ELR (cell line): ENCODE measurements around the gene HOXA9.

ENCODE experiments used
- DNase-seq: peaks from one replicate; pipeline ENCODE4 v3.0.0-alpha.2; 2015; ENCODE audit warnings: low read depth

HOXA9 gene

GRCh38 chr7:27126596-27127327 lies 38.6 kb downstream of the HOXA9 start:
- DNase-seq = no peak

- no peak for DNase-seq
Observed at GRCh38 chr7:27125986-27126394, 39.3 kb downstream of the HOXA9 start.

GRCh38 chr7:27124902-27125689 lies 40.2 kb downstream of the HOXA9 start:
- no peak for DNase-seq

- DNase-seq = peak; percentile 92
Observed at GRCh38 chr7:27124096-27124901, 41.0 kb downstream of the HOXA9 start.

GRCh38 chr7:27123477-27124053 lies 41.8 kb downstream of the HOXA9 start:
- no peak for DNase-seq

- DNase-seq = no peak
Observed at GRCh38 chr7:27123007-27123476, 42.3 kb downstream of the HOXA9 start.

GRCh38 chr7:27122077-27122910 lies 43.0 kb downstream of the HOXA9 start:
- no peak for DNase-seq

- no peak for DNase-seq
Observed at GRCh38 chr7:27121684-27122076, 43.7 kb downstream of the HOXA9 start.

GRCh38 chr7:27119412-27119911 lies 45.9 kb downstream of the HOXA9 start:
- DNase-seq = no peak

- DNase-seq = no peak
Observed at GRCh38 chr7:27118580-27118979, 46.8 kb downstream of the HOXA9 start.

GRCh38 chr7:27117887-27118491 lies 47.3 kb downstream of the HOXA9 start:
- no peak for DNase-seq

- no peak for DNase-seq
Observed at GRCh38 chr7:27116962-27117886, 48.1 kb downstream of the HOXA9 start.

- no peak for DNase-seq
Observed at GRCh38 chr7:27116031-27116961, 49.0 kb downstream of the HOXA9 start.

- peak; percentile 84 for DNase-seq
Observed at GRCh38 chr7:27115221-27116026, 49.9 kb downstream of the HOXA9 start.

GRCh38 chr7:27114881-27115220 lies 50.5 kb downstream of the HOXA9 start:
- DNase-seq = no peak

GRCh38 chr7:27113991-27114769 lies 51.2 kb downstream of the HOXA9 start:
- DNase-seq = no peak
